ENCODE results near the gene TERT.
"Not testable (repeated sequence)": the region's sequence is repeated elsewhere in the genome, so short reads cannot be mapped to it uniquely, and the experiment has no call there.

TERT gene

DNA sequence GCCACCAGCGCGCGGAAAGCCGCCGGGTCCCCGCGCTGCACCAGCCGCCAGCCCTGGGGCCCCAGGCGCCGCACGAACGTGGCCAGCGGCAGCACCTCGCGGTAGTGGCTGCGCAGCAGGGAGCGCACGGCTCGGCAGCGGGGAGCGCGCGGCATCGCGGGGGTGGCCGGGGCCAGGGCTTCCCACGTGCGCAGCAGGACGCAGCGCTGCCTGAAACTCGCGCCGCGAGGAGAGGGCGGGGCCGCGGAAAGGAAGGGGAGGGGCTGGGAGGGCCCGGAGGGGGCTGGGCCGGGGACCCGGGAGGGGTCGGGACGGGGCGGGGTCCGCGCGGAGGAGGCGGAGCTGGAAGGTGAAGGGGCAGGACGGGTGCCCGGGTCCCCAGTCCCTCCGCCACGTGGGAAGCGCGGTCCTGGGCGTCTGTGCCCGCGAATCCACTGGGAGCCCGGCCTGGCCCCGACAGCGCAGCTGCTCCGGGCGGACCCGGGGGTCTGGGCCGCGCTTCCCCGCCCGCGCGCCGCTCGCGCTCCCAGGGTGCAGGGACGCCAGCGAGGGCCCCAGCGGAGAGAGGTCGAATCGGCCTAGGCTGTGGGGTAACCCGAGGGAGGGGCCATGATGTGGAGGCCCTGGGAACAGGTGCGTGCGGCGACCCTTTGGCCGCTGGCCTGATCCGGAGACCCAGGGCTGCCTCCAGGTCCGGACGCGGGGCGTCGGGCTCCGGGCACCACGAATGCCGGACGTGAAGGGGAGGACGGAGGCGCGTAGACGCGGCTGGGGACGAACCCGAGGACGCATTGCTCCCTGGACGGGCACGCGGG lies at the start of gene TERT:
Gene TERT (minus strand): TSS at position 234 of the 815 bp plus-strand sequence. CDS start 79 bp downstream, at position 155.
- DNase-seq: peak in 1 of 2 experiments; percentile 36

DNA sequence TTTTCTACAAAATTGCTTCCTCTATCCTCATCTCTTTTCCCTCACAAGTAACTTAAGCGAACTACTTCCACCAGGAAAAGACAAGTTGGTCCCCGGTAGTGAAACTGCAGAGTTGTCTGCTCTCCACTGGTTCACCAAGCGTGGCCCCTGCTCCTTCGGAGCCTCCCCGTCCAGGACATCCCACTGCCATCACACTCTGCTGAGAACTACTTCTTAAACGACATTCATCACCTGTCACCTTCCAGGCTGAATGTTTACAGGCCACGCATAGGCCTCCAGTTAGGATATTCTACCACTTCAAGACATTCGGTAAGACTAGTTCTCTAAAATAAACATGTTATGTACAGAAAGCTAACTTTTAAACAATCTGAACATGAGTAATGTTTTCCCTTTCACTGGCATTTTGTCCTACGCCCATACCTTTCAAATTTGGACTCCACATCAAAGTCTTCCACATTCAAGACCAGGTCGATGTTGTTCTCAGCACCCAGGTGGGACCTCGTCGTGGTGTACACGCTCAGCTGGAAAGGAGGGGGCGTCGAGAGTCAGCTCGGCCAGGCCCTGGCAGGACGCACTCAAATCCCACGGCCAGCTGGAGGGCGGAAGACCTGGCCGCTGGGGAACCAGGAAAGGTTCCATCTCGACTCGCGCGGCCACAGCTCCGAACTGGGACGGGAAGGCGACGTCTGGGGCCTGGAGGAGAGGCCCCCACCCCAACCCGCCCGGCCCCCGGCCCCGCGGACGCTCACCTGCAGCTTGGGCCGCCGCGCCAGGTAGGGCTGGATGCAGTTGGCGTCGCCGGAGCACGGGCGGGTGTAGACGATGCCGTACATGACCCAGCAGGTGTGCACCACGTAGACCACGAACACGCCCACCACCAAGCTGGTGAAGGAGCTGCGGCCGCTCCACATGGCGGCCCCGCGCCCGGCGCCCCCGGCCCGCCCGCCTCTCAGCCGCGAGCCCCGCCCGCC lies 49.3 kb upstream of the TERT start:
- no peak for DNase-seq

DNA sequence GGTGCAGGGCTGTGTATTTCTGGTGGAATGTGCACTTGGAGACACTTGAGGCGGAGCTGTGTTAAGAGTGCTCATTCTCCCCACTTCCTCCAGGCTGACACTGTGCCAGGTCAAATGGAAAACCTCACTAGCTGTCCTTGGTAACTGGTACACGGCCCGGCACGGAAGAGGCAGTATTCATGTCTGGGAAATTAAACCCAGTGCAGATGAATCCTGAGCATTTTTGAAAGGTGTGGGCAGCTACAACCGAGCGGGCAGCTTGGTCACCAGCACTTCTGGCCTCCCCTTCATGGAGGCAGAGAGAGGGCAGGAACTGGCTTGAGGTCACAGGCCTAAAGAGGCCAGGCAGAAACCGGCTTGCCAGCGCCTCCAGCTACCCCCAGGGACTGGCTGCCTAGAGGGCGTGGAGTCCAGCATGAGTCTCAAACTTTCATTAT lies 48.5 kb upstream of the TERT start:
- no peak for DNase-seq

DNA sequence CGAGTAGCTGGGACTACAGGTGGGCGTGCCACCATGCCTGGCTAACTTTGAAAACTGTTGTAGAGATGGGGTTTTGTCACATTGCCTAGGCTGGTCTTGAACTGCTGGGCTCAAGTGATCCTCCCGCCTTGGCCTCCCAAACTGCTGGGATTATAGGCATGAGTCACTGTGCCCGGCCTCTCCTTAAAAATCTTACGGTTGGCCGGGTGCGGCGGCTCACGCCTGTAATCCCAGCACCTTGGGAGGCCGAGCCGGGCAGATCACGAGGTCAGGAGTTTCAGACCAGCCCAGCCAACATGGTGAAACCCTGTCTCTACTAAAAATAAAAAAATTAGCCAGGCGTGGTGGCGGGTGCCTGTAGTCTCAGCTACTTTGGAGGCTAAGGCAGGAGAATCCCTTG lies 47.8 kb upstream of the TERT start:
- not testable (repeated sequence) for DNase-seq

DNA sequence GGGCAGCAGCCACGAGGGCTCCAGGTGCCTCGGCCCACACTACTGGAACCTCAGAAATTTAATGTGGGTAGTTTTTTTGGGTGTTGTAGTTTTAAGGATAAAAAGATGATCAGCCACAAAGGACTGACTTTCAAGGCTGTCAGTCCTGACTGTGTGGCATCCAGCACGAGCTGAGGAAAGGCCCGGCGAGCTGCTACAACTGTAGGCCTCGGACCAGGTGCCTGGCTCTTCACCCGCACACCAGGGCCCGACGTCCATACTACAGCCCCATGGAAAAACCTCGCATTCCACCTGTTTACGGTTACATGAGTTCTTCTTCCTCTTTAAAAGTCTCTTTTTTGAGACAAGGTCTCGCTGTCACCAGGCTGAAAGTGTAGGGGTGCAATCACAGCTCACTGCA lies 47.4 kb upstream of the TERT start:
- DNase-seq: no peak

DNA sequence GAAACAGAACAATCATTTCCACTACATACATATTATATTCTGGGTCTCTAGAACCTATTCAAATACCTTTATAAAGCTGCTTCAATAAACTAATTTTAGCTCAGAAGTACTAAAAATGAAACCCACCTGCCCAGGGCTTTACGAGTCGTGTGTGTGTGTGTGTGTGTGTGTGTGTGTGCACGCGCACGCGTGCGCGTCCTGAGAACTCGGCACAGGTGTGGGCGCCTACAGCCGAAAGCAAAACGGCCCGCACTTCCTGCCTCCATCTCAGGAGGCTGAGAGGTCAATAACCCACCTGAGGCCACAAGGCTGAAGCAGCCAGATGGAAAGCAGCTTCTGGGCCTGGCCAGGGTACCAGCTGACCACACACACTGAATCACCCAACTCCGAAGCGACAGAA lies 47.0 kb upstream of the TERT start:
- DNase-seq: no peak

DNA sequence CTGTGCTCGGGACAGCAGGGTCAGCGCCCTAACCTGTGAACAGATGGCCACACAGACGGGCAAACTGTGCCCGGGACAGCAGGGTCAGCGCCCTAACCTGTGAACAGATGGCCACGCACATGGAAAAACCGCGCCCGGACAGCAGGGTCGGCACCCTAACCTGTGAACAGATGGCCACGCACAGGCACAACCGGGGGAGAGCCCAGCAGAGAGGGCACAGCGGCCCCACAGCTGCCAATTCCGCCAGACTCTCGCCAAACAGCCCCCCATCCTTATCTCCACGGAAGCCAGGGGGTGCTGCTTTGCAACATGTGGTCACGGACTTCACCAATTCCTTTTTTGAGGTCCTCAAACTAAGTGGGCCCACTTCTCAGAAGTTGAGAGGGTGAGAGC lies 44.9 kb upstream of the TERT start:
- not testable (repeated sequence) for DNase-seq

DNA sequence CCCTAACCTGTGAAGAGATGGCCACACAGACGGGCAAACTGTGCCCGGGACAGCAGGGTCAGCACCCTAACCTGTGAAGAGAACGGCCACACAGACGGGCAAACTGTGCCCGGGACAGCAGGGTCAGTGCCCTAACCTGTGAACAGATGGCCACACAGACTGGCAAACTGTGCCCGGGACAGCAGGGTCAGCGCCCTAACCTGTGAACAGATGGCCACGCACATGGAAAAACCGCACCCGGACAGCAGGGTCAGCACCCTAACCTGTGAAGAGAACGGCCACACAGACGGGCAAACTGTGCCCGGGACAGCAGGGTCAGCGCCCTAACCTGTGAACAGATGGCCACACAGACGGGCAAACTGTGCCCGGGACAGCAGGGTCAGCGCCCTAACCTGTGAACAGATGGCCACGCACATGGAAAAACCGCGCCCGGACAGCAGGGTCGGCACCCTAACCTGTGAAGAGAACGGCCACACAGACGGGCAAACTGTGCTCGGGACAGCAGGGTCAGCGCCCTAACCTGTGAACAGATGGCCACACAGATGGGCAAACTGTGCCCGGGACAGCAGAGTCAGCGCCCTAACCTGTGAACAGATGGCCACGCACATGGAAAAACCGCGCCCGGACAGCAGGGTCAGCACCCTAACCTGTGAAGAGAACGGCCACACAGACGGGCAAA lies 44.4 kb upstream of the TERT start:
- DNase-seq: not testable (repeated sequence)

DNA sequence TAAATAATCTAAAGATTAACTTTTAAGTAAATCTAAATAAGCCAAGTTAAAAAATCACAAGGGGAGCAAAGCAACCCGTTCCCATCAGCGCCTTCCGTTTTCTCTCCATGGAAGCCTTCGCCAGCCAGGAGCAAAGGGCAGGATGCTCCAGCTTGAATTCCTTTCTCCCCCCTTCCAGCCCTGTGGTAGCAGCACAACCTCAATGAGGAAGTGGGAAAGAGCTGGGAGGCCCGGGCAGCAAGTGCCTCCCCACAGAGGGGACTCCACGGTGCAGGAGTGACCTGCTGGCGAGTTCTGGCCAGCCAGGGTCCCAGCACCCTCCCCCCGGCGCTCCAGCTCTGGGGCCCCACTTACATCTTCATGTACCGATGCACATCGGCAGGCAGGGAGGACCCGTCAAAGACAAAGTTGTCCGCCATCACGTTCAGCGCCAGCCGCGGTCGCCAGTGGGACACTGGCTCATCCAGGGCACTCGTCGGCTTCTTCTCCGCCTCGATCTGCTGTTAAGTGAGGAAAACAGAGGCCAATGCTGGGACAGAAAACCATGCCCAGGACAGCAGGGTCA lies 43.7 kb upstream of the TERT start:
- DNase-seq: no peak

DNA sequence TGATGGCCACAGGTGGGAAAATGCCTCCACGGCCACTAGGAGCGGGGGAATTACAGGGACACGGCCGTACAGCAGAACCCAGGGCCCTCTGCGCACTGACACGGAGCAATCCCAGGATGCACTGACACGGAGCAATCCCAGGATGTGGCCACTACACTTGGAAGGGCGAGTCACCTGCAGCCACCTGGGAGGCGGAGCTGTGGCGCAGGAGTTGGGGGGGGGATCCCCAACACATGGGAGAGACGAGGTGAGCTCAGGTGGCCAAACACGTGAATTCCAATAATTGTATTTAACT lies 43.3 kb upstream of the TERT start:
- DNase-seq: no peak

DNA sequence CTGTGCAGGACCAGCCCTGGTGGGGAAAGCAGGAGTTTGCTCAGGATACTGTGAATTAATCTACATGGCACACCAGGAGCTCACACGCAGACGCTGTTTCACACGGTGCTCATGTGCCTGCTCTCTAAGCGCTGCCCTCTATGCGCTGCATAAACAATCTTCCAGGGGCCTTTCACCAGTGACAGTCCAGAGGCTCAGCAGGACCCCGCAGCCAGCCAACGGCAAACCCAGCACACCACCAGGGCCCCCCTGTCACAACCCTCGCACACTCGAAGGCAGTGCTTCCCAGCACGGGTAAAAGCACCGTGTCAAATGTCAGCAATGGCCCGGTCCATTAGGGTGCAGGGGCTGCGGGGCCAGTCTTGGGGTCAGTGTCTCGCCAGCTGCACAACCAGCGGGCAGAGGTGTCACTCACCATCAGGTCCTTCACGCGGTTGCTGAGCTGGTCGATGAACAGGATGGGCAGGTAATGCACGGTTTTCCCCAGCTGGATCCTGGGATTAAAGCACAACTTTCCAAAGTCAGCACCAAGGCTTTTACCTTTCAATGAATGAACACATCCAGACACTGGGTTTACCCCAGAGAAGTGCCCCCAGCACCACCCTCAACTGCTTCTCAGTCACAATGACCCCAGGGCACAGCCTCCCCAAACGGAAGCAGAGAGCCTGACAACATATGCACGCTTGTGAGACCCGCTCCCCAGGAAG lies 42.8 kb upstream of the TERT start:
- no peak for DNase-seq

DNA sequence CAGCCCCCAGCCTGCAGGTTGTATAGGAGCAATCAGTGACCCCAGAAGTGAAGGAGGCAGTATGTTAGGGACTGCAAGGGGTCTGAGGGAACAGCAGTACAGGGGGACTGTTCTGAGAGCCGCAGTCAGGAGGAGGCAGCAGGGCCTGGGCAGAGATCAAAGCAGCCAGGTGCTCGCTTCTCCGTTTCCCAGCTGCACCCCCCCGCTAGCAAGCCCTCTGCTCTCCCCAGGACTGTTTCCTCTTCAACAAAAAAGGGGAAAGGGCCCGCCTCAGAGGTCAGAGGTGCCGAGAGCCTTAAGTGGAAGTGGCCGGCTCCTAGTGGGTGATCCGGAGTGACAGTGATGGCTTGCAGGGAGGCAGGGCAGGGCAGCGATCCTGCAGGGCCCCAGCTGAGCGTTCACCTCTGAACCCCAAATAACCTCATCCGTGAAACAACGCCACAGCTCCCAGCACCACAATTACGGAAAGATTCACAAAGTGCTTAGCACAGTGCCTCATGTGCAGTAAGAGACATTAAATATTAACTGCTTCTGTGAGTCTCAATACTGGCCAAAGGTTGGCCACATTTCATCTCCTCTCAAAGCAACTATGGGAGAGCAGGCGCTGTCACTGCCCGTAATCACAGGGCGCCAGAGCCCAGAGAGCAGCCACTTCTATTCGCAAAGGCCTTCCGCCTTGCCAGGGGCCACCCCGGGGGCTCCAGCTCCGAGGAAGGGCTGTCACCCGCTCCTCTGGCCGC lies 42.1 kb upstream of the TERT start:
- DNase-seq: no peak

DNA sequence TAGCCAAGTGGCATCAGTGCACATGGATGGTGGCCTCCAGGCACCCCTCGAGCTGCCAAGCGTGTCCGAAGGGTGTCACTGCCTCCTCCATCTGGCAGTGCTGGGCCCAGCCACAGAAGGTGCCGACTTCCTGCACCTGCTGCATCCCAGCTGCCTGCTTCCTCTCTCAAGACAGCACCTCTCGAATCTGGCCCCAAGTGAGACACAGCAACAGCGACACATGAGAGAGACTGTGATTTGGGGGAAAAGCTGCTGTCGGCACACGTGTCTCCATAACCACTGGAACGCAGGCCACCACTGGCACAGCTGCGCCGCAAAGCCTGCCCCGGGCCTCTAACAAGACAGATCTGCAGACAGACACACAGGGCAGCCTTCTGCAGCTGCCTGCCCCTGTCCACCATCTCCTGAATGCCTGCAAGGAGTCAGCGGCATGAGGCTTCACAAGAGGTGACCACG lies 41.3 kb upstream of the TERT start:
- DNase-seq: no peak

DNA sequence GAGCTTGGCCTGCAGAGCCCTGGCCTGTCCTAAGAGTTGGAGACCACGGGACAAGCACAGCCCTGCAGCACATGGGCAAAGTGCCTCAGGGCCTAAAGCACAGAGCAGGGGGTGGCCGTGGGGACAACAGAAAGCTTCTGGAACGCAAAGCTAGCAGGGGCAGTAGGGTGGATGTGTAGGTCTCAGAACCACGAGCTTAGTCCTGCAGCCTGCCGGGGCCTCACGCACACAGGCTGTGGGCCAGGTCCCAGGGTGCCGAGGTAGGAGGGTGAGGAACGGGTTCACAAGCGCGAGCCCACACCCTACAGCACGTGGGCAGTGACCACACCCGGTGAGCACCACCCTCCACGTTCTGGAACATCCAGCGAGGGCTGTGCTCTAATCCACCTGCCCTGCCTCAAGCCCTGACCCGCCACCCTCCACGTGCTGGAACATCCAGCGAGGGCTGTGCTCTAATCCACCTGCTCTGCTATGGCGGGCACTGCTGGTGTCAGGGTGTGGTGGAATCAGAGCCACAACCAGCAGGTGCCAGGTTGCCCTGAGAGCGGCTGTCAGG lies 40.8 kb upstream of the TERT start:
- DNase-seq: no peak

DNA sequence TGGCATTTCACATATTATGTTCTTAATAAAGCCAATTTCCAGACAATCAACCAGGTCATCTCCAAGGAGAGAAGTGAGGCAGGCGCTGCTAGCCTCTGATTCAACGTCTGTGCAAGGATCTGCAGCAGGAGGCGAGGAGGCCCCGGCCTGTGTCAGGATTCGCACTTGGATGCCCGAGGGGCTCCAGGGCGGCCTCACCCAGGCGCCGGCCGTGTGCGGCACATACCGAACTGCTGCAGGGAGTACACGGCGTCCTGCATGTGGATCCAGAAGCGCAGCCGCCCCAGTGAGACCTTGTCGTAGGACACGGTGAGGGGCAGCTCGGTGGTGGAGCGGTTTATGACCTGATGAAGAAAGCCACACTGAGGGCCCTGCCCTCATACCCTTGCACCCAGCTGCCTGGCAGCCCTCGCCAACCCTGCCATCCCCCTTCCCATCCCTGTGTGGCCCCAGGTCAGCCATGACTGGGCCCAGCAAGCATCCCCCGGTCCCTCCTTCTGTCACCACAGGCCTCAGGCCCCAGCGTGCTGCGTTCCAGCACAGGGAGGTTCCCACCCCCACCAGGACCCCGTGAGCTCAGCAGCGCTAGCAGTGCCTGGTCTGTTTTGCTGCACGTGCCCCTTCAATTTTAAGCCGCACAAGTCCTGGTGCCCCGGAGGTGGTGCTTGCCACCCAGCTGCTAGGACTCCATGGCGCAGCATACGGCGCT lies 40.1 kb upstream of the TERT start:
- DNase-seq: no peak

DNA sequence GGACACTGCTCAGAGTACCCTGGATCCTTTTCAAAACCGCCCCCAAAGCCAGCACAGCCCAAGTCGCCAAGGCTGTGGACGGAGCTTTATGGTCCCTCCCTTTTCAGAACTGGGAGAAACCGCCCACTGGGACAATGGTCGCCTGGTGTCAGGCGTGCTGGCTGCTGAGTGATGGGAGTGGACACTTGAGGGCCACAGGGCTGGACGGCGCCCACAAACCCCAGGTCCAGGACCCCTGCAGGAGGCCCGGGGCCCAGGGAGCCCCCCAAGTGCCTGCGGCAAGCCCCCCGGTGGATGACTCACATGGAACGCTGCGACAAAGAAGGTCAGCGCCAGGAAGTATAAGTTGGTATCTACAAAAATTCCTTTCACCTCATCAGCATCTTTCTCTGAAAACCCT lies 39.1 kb upstream of the TERT start:
- DNase-seq: no peak

DNA sequence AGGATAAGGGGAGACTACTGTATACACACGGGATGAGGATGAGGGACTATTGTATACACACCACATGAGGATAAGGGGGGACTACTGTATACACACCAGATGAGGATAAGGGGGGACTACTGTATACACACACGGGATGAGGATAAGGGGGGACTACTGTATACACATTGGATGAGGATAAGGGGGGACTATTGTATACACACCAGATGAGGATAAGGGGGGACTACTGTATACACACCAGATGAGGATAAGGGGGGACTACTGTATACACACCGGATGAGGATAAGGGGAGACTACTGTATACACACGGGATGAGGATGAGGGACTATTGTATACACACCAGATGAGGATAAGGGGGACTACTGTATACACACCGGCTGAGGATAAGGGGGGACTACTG lies 38.4 kb upstream of the TERT start:
- not testable (repeated sequence) for DNase-seq

DNA sequence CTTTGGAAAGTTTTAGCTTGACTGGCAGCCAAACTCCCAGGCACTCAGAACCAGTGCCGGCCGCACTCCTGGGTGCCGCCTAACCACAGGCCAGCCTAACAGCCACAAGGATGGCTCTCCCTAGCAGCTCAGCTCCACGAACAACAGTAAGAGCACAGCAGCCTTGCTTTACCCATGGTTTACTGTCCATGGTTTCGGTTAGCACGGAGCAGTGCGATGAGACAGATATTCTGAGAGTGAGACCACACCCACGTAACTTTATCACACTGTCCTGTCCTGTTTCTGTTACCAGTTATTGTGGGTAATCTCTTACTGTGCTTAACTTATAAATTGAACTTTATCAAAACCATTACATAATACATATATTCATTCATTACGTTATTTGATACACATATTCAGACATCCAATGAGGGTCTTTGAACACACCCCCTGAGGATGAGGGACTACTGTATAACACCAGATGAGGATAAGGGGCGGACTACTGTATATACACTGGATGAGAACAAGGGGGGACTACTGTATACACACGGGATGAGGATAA lies 37.7 kb upstream of the TERT start:
- no peak for DNase-seq

DNA sequence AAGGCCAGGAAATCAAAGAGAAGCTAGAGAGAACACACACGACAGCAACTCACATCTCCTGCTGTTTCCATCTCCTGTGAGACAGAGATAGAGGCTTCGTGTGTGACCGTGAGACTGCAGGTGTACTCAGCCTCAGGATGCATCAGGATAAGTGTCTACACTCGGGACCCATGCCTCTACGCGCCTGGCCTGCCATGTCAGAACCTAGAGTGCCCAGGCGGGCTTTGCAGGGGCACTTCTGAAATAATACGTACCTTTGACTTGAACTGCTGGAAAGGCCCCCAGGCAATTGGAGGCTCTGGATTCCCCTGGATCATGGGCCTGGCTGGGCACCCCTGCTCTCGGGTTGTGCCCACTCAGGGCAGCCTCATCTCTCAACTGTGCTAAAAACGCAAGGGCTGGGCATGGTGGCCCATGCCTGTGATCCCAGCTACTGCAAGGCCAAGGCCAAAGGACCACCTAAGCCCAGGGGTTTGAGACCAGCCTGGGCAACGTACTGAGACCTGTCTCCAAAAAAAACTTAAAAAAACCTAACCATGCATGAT lies 37.1 kb upstream of the TERT start:
- DNase-seq: no peak

Measured in SW 1271 (cell line).